WERI-Rb-1 (cell line): ENCODE data around the gene TMEM37.

ENCODE experiments used
- DNase-seq: peaks from one replicate; pipeline ENCODE4 v3.0.0-alpha.2; 2020
- H3K27ac ChIP-seq: fragments of 250-450 bp; sonication (Bioruptor Pico); 2 replicates; pipeline ENCODE4 v1.5.1; 2020; ENCODE audit warnings: mild to moderate bottlenecking, moderate library complexity
- H3K27me3 ChIP-seq: fragments of 250-450 bp; sonication (Bioruptor Pico); 2 replicates; pipeline ENCODE4 v1.5.1; 2021; ENCODE audit warnings: mild to moderate bottlenecking, low read depth, moderate library complexity; ENCODE audit not compliant: insufficient read depth, severe bottlenecking
- H3K36me3 ChIP-seq: fragments of 250-450 bp; sonication (Bioruptor Pico); 2 replicates; pipeline ENCODE4 v1.5.1; 2020; ENCODE audit warnings: mild to moderate bottlenecking, moderate library complexity
- H3K4me3 ChIP-seq: 2 replicates; pipeline ENCODE4 v1.5.1; 2011; ENCODE audit warnings: low read depth, mild to moderate bottlenecking, control low read depth, low read length
- H3K9me3 ChIP-seq: fragments of 250-450 bp; sonication (Bioruptor Pico); 2 replicates; pipeline ENCODE4 v1.5.1; 2021; ENCODE audit warnings: mild to moderate bottlenecking, moderate library complexity; ENCODE audit not compliant: severe bottlenecking
- CTCF ChIP-seq: IDR thresholded peaks from 2 replicates; pipeline ENCODE4 v1.5.1; 2011; ENCODE audit warnings: low read depth, mild to moderate bottlenecking, control low read depth, inconsistent platforms, low read length

Gene TMEM37

GRCh38 chr2:119485336-119486110 is 53.9 kb downstream of the TMEM37 start:
- Histone ChIP-seq H3K36me3 (no peaks in the 10 kb centered on the region), H3K9me3 (no peaks in the 10 kb centered on the region), H3K4me3 (no peak overlapping the region), H3K27ac (no peak overlapping the region), H3K27me3 (no peaks in the 10 kb centered on the region)
- no peak for TF ChIP-seq CTCF
- no peak for DNase-seq

- Histone ChIP-seq H3K9me3 (no peaks in the 10 kb centered on the region), H3K27me3 (no peaks in the 10 kb centered on the region), H3K36me3 (no peaks in the 10 kb centered on the region), H3K4me3 (no peak overlapping the region), H3K27ac (no peak overlapping the region)
- no peak for DNase-seq
- TF ChIP-seq CTCF = no peak
These were observed 54.7 kb downstream of the TMEM37 start for GRCh38 chr2:119486196-119486827.

- no peak for TF ChIP-seq CTCF
- DNase-seq = no peak
- Histone ChIP-seq H3K36me3 (no peaks in the 10 kb centered on the region), H3K27ac (no peak overlapping the region), H3K9me3 (no peaks in the 10 kb centered on the region), H3K4me3 (no peak overlapping the region), H3K27me3 (no peaks in the 10 kb centered on the region)
These were observed 55.2 kb downstream of the TMEM37 start for GRCh38 chr2:119486886-119487285.

- Histone ChIP-seq H3K9me3 (no peaks in the 10 kb centered on the region), H3K4me3 (no peak overlapping the region), H3K27me3 (no peaks in the 10 kb centered on the region), H3K36me3 (no peaks in the 10 kb centered on the region), H3K27ac (no peak overlapping the region)
- DNase-seq = no peak
- no peak for TF ChIP-seq CTCF
These were observed 56.0 kb downstream of the TMEM37 start for GRCh38 chr2:119487434-119488244.
